Activated CD8-positive, alpha-beta T cell treated with anti-CD3 and anti-CD28 coated beads for 36 hours (primary cell): ENCODE results near the gene NIM1K. TPM values are rescaled to one million over a fixed set of nuclear protein-coding genes. Genes with fewer than 3 reads are reported as not detected.

Experiments used
- ATAC-seq: fragments of 200-7000 bp; cut with Tn5 transposase; one replicate; pipeline ENCODE4 v1.10.0; 2021; ENCODE audit warnings: mild to moderate bottlenecking, moderate library complexity
- CTCF ChIA-PET: fragments of 350-600 bp; sonication (Branson Sonifier 250); formaldehyde crosslinking; loops from one replicate; lab custom pipeline; 2021; ENCODE audit warnings: antibody characterized with exemption; lab: Charles Lee
- POLR2A ChIA-PET: fragments of 350-600 bp; sonication (Branson Sonifier 250); formaldehyde crosslinking; loops from one replicate; lab custom pipeline; 2021; ENCODE audit warnings: antibody characterized with exemption; lab: Charles Lee
- DNase-seq: peaks from one replicate; pipeline ENCODE4 v3.0.0-alpha.2; 2020
- H3K27ac Mint-ChIP-seq: one replicate; pipeline ENCODE4 v1.8.0; 2021; ENCODE audit warnings: mild to moderate bottlenecking, mixed read lengths
- H3K27me3 Mint-ChIP-seq: one replicate; pipeline ENCODE4 v1.8.0; 2021; ENCODE audit warnings: mixed read lengths
- H3K36me3 Mint-ChIP-seq: one replicate; pipeline ENCODE4 v1.8.0; 2021; ENCODE audit warnings: low read depth, mixed read lengths
- H3K4me1 Mint-ChIP-seq: one replicate; pipeline ENCODE4 v1.8.0; 2021; ENCODE audit warnings: low read depth, mixed read lengths
- H3K4me3 Mint-ChIP-seq: one replicate; pipeline ENCODE4 v1.8.0; 2021; ENCODE audit warnings: mild to moderate bottlenecking, moderate library complexity, mixed read lengths
- H3K9me3 Mint-ChIP-seq: one replicate; pipeline ENCODE4 v1.8.0; 2021; ENCODE audit warnings: mixed read lengths
- intact Hi-C: fragments of 100-400 bp; cut with micrococcal nuclease; formaldehyde crosslinking; loops from one replicate; pipeline ENCODE4 v1.10.0; 2022
- total RNA-seq, 2 experiments: library from RNA; stranded (reverse); gene quantifications; one replicate each; pipeline ENCODE4 v1.2.3, GENCODE V29; 2021
- TF ChIP-seq, protein P1 (sequence below): fragments of 200-600 bp; IDR thresholded peaks from one replicate; pipeline ENCODE4 v1.8.0; 2022; ENCODE audit warnings: antibody characterized with exemption, mild to moderate bottlenecking

The NIM1K gene
- total RNA-seq, 2 experiments from 2014 or later: 2.1 to 3.2 TPM

DNA sequence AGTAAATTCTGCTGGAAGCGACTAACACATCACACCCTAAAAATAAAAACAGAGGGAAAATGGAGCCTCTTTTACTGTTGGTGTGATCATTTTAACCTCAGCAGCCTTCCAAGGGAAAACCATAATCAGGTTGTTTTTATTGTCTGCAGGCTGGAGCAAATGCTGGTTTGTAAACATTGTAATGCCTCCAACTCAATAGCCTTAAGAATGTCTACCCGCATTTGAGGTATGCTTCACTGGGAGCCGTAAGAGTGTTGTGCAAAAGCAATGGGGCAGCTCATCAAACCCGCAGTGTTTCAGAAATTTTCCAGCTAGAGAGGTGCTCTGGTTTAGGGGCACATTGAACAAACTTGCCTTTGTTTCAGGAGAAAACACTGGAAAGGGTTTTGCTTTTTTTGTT lies 17.0 kb downstream of the NIM1K start:
- H3K4me3 Mint-ChIP-seq: no peak overlapping the region
- intact Hi-C loops: no loop called here
- POLR2A ChIA-PET: no interaction called here
- H3K27me3 Mint-ChIP-seq: peaks cover 14% of the 10 kb centered on the region
- no peak overlapping the region for H3K27ac Mint-ChIP-seq
- CTCF ChIA-PET: no interaction called here
- no peaks in the 10 kb centered on the region for H3K4me1 Mint-ChIP-seq
- H3K9me3 Mint-ChIP-seq: no peaks in the 10 kb centered on the region
- TF ChIP-seq, protein P1, sequence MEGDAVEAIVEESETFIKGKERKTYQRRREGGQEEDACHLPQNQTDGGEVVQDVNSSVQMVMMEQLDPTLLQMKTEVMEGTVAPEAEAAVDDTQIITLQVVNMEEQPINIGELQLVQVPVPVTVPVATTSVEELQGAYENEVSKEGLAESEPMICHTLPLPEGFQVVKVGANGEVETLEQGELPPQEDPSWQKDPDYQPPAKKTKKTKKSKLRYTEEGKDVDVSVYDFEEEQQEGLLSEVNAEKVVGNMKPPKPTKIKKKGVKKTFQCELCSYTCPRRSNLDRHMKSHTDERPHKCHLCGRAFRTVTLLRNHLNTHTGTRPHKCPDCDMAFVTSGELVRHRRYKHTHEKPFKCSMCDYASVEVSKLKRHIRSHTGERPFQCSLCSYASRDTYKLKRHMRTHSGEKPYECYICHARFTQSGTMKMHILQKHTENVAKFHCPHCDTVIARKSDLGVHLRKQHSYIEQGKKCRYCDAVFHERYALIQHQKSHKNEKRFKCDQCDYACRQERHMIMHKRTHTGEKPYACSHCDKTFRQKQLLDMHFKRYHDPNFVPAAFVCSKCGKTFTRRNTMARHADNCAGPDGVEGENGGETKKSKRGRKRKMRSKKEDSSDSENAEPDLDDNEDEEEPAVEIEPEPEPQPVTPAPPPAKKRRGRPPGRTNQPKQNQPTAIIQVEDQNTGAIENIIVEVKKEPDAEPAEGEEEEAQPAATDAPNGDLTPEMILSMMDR: no peak
- no peak for ATAC-seq
- DNase-seq: no peak
- no peaks in the 10 kb centered on the region for H3K36me3 Mint-ChIP-seq

DNA sequence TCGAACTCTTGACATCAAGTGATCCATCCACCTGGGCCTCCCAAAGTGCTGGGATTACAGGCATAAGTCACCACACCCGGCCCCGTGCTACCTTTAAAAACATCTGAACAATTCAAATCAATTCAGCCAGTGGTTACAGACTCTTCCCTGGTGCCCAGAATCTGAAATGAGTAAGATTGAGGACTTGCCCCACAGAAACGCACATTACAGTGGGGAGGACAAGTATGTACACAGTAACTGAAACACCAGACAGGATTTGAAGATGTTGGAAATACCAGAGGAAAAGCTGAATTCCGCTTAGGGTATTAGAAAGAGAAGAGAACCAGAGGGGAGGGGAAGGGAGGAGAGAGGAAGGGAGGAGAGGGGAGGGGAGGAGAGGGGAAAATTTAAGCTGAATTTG lies 17.8 kb downstream of the NIM1K start:
- ChIA-PET POLR2A (interaction anchor here (1.1 kb wide), 1 partner anchor 103 kb away, joined by 5 read pairs; no protein-coding TSS in a partner anchor), CTCF (no interaction called here)
- DNase-seq (no peak), ATAC-seq (no peak)
- no peak overlapping the region for H3K4me3 Mint-ChIP-seq
- no peaks in the 10 kb centered on the region for H3K36me3 Mint-ChIP-seq
- intact Hi-C loops: no loop called here
- TF ChIP-seq, protein P1: no peak
- no peak overlapping the region for H3K27ac Mint-ChIP-seq
- no peaks in the 10 kb centered on the region for H3K4me1 Mint-ChIP-seq
- H3K27me3 Mint-ChIP-seq: peaks cover 14% of the 10 kb centered on the region
- H3K9me3 Mint-ChIP-seq: no peaks in the 10 kb centered on the region

DNA sequence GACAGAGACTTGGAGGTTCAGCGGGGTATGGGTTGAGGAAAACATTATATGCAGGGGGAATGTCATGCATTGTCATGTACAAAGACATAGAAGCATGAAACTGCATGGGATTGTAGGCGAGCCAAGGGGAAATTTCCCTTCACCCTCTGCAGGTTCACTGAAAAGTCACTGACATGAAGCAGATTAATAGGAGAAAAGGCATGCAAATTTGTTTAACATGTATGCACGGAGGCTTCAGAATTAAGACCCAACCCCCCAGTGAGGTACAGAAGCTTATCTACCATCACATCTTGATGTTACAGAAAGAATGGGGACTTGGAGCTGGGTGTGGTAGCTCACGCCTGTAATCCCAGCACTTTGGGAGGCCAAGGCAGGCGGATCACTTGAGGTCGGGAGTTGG lies 18.5 kb downstream of the NIM1K start:
- peaks cover 14% of the 10 kb centered on the region for H3K27me3 Mint-ChIP-seq
- no peak for ATAC-seq
- TF ChIP-seq, protein P1: no peak
- H3K4me3 Mint-ChIP-seq: no peak overlapping the region
- intact Hi-C loops: no loop called here
- no peak for DNase-seq
- H3K9me3 Mint-ChIP-seq: no peaks in the 10 kb centered on the region
- H3K4me1 Mint-ChIP-seq: no peaks in the 10 kb centered on the region
- H3K27ac Mint-ChIP-seq: no peak overlapping the region
- POLR2A ChIA-PET: interaction anchor here (1.1 kb wide), 1 partner anchor 102 kb away, joined by 5 read pairs; no protein-coding TSS in a partner anchor
- H3K36me3 Mint-ChIP-seq: no peaks in the 10 kb centered on the region
- CTCF ChIA-PET: no interaction called here

DNA sequence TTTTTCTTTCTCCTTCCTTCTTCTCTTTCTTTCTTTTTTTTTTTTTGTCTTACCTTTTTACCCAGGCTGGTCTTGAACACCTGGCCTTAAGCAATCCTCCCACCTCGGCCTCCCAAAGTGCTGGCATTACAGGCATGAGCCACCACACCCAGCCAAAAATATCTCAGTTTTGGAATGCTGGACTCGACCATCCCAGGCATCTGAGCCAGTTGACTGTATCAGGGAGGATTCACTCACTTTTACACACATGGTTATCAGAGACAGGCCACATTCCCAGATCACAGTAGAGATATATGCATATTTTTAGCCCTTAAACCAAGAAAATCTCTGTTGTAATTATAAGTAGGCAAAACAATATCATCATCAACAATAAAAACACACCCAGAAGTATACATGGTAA lies 21.9 kb downstream of the NIM1K start:
- Mint-ChIP-seq H3K9me3 (peaks cover 2% of the 10 kb centered on the region), H3K4me3 (no peak overlapping the region)
- POLR2A ChIA-PET: no interaction called here

DNA sequence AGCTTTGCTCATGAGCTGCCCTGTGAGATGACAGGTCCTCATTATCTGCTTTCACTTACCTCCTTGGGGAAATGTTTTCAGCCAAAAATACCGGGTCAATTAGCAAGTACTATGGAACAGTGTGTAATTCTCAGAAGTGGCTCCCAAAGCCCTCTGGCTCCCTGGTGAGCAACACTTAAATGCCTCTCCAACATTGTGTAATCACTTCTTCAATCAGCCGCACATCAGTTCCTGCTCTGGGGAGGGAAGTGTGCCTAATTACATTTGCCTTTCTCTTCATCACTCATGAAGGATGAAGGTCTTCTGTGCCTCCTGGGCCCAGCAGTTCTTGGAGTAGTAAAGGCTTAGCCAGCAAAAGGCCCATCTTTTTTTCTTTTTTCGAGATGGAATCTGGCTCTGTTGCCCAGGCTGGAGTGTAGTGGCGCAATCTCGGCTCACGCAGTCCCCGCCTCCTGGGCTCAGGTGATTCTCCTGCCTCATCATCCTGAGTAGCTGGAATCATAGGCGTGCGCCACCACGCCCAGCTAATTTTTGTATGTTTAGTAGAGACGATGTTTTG lies 23.1 kb downstream of the NIM1K start:
- intact Hi-C loops: no loop called here
- TF ChIP-seq, protein P1: no peak
- H3K27me3 Mint-ChIP-seq: peaks cover 4% of the 10 kb centered on the region
- no peak overlapping the region for H3K4me3 Mint-ChIP-seq
- POLR2A ChIA-PET: no interaction called here
- ATAC-seq (no peak), DNase-seq (no peak)
- CTCF ChIA-PET: interaction anchor here (1.3 kb wide), 1 partner anchor 9 kb away, joined by 4 read pairs; no protein-coding TSS in a partner anchor
- no peak overlapping the region for H3K27ac Mint-ChIP-seq
- peaks cover 2% of the 10 kb centered on the region for H3K9me3 Mint-ChIP-seq
- H3K4me1 Mint-ChIP-seq: no peaks in the 10 kb centered on the region
- no peaks in the 10 kb centered on the region for H3K36me3 Mint-ChIP-seq

More for the DNA sequence above, 21.9 kb downstream of the NIM1K start:
- intact Hi-C loops: no loop called here
- DNase-seq (no peak), ATAC-seq (no peak)
- Mint-ChIP-seq H3K27ac (no peak overlapping the region), H3K27me3 (peaks cover 6% of the 10 kb centered on the region), H3K36me3 (no peaks in the 10 kb centered on the region), H3K4me1 (no peaks in the 10 kb centered on the region)
- CTCF ChIA-PET: no interaction called here
- TF ChIP-seq, protein P1: no peak
